Neural crest cell (in vitro differentiated cells): Measurements from ENCODE around the gene C12orf42. TPM values are rescaled to one million over a fixed set of nuclear protein-coding genes. Genes with fewer than 3 reads are reported as not detected.

Experiments used
- DNase-seq: peaks from one replicate; pipeline ENCODE4 v3.0.0; 2021; ENCODE audit warnings: low read depth, mixed read lengths, low spot score
- H3K27ac Mint-ChIP-seq: one replicate; pipeline ENCODE4 v1.8.0; 2021; ENCODE audit warnings: mild to moderate bottlenecking, mixed read lengths; ENCODE audit not compliant: unreplicated experiment
- H3K27me3 Mint-ChIP-seq: 2 replicates; pipeline ENCODE4 v1.8.0; 2021; ENCODE audit warnings: low read depth, mild to moderate bottlenecking, mixed read lengths
- H3K36me3 Mint-ChIP-seq: 2 replicates; pipeline ENCODE4 v1.8.0; 2021; ENCODE audit warnings: low read depth, mild to moderate bottlenecking, mixed read lengths
- H3K4me1 Mint-ChIP-seq: 2 replicates; pipeline ENCODE4 v1.8.0; 2021; ENCODE audit warnings: mixed read lengths
- H3K4me3 Mint-ChIP-seq: one replicate; pipeline ENCODE4 v1.8.0; 2021; ENCODE audit warnings: mild to moderate bottlenecking, mixed read lengths
- H3K9me3 Mint-ChIP-seq: 2 replicates; pipeline ENCODE4 v1.8.0; 2021; ENCODE audit warnings: mixed read lengths
- CTCF ChIP-seq: fragments of 200-600 bp; sonication (generic); conservative IDR thresholded peaks from 2 replicates; pipeline ENCODE4 v1.5.0; 2021; ENCODE audit warnings: antibody characterized with exemption, mild to moderate bottlenecking
- total RNA-seq: library from RNA; stranded (reverse); gene quantifications from 2 replicates; pipeline ENCODE4 v1.2.1, GENCODE V29; 2021

Gene C12orf42
- total RNA-seq, 1 donor from 2014 or later, result not detected

- H3K9me3 Mint-ChIP-seq, result no peaks in the 10 kb centered on the region
- H3K27me3 Mint-ChIP-seq, result peaks cover 2% of the 10 kb centered on the region
- no peak for DNase-seq
- no peak overlapping the region for H3K27ac Mint-ChIP-seq
- H3K4me1 Mint-ChIP-seq, result peaks cover 6% of the 10 kb centered on the region
- no peaks in the 10 kb centered on the region for H3K36me3 Mint-ChIP-seq
- TF ChIP-seq CTCF, result no peak
- H3K4me3 Mint-ChIP-seq, result no peak overlapping the region
Measured at GRCh38 chr12:103519632-103520031, 23.9 kb upstream of the C12orf42 start.

- no peak overlapping the region for H3K27ac Mint-ChIP-seq
- H3K4me1 Mint-ChIP-seq, result peaks cover 6% of the 10 kb centered on the region
- H3K4me3 Mint-ChIP-seq, result no peak overlapping the region
- no peak for DNase-seq
- no peak for TF ChIP-seq CTCF
- H3K36me3 Mint-ChIP-seq, result no peaks in the 10 kb centered on the region
- no peaks in the 10 kb centered on the region for H3K9me3 Mint-ChIP-seq
- peaks cover 2% of the 10 kb centered on the region for H3K27me3 Mint-ChIP-seq
Measured at GRCh38 chr12:103518899-103519298, 23.1 kb upstream of the C12orf42 start.

- TF ChIP-seq CTCF, result no peak
- Mint-ChIP-seq H3K27ac (no peak overlapping the region), H3K36me3 (no peaks in the 10 kb centered on the region), H3K9me3 (no peaks in the 10 kb centered on the region), H3K27me3 (peaks cover 6% of the 10 kb centered on the region), H3K4me1 (peaks cover 6% of the 10 kb centered on the region), H3K4me3 (no peak overlapping the region)
- no peak for DNase-seq
Measured at GRCh38 chr12:103517161-103517560, 21.4 kb upstream of the C12orf42 start.

GRCh38 chr12:103515341-103515740, 19.6 kb upstream of the C12orf42 start:
- no peak for TF ChIP-seq CTCF
- no peak for DNase-seq
- no peak overlapping the region for H3K27ac Mint-ChIP-seq
- no peaks in the 10 kb centered on the region for H3K9me3 Mint-ChIP-seq
- H3K27me3 Mint-ChIP-seq, result peaks cover 13% of the 10 kb centered on the region
- no peaks in the 10 kb centered on the region for H3K36me3 Mint-ChIP-seq
- H3K4me1 Mint-ChIP-seq, result peaks cover 6% of the 10 kb centered on the region
- no peak overlapping the region for H3K4me3 Mint-ChIP-seq

- no peak for TF ChIP-seq CTCF
- no peaks in the 10 kb centered on the region for H3K36me3 Mint-ChIP-seq
- no peak overlapping the region for H3K4me3 Mint-ChIP-seq
- peaks cover 6% of the 10 kb centered on the region for H3K4me1 Mint-ChIP-seq
- no peak for DNase-seq
- peaks cover 23% of the 10 kb centered on the region for H3K27me3 Mint-ChIP-seq
- H3K27ac Mint-ChIP-seq, result no peak overlapping the region
- no peaks in the 10 kb centered on the region for H3K9me3 Mint-ChIP-seq
Measured at GRCh38 chr12:103513875-103514274, 18.1 kb upstream of the C12orf42 start.
